ENCODE data around the gene NEU2. TPM values are rescaled to one million over a fixed set of nuclear protein-coding genes. Genes with fewer than 3 reads are reported as not detected.
"Not testable (repeated sequence)": the region's sequence is repeated elsewhere in the genome, so short reads cannot be mapped to it uniquely, and the experiment has no call there.

The NEU2 gene
- total RNA-seq, 1 donor from 2014 or later: not detected

GRCh38 chr2:233064530-233065199 lies 32.2 kb downstream of the NEU2 start:
- intact Hi-C loops (cut with DNase I): no loop called here

GRCh38 chr2:233065200-233065589 lies 32.7 kb downstream of the NEU2 start:
- intact Hi-C loops (cut with DNase I): not testable (repeated sequence)
- DNase-seq (ENCODE audit: low spot score): peak; percentile 57

More at GRCh38 chr2:233064530-233065199, 32.2 kb downstream of the NEU2 start:
- DNase-seq (ENCODE audit: low spot score): peak; percentile 71

- DNase-seq (ENCODE audit: low spot score): peak; percentile 60
- intact Hi-C loops (cut with DNase I): no loop called here
Measured at GRCh38 chr2:233065954-233066470, 33.5 kb downstream of the NEU2 start.

- intact Hi-C loops (cut with DNase I): no loop called here
- no peak for DNase-seq (ENCODE audit: low spot score)
Measured at GRCh38 chr2:233068762-233069418, 36.4 kb downstream of the NEU2 start.

- intact Hi-C loops (cut with DNase I): no loop called here
- DNase-seq (ENCODE audit: low spot score): no peak
Measured at GRCh38 chr2:233072838-233073237, 40.4 kb downstream of the NEU2 start.

GRCh38 chr2:233074106-233074505 lies 41.6 kb downstream of the NEU2 start:
- intact Hi-C loops (cut with DNase I): no loop called here
- no peak for DNase-seq (ENCODE audit: low spot score)

GRCh38 chr2:233075141-233075965 lies 42.9 kb downstream of the NEU2 start:
- intact Hi-C loops (cut with DNase I): no loop called here
- no peak for DNase-seq (ENCODE audit: low spot score)

GRCh38 chr2:233075966-233076339 lies 43.5 kb downstream of the NEU2 start:
- intact Hi-C loops (cut with DNase I): no loop called here
- no peak for DNase-seq (ENCODE audit: low spot score)

- intact Hi-C loops (cut with DNase I): no loop called here
- no peak for DNase-seq (ENCODE audit: low spot score)
Measured at GRCh38 chr2:233076749-233077148, 44.3 kb downstream of the NEU2 start.

GRCh38 chr2:233079473-233079877 lies 47.0 kb downstream of the NEU2 start:
- no peak for DNase-seq (ENCODE audit: low spot score)
- intact Hi-C loops (cut with DNase I): no loop called here

- no peak for DNase-seq (ENCODE audit: low spot score)
- intact Hi-C loops (cut with DNase I): no loop called here
Measured at GRCh38 chr2:233079953-233080835, 47.7 kb downstream of the NEU2 start.

- intact Hi-C loops (cut with DNase I): no loop called here
- DNase-seq (ENCODE audit: low spot score): no peak
Measured at GRCh38 chr2:233080836-233081229, 48.4 kb downstream of the NEU2 start.

- intact Hi-C loops (cut with DNase I): no loop called here
Measured at GRCh38 chr2:233081232-233081730, 48.8 kb downstream of the NEU2 start.

GRCh38 chr2:233081731-233082221 lies 49.3 kb downstream of the NEU2 start:
- no peak for DNase-seq (ENCODE audit: low spot score)

More at GRCh38 chr2:233081232-233081730, 48.8 kb downstream of the NEU2 start:
- no peak for DNase-seq (ENCODE audit: low spot score)

GRCh38 chr2:233082222-233082930 lies 49.9 kb downstream of the NEU2 start:
- intact Hi-C loops (cut with DNase I): no loop called here
- DNase-seq (ENCODE audit: low spot score): no peak

More at GRCh38 chr2:233081731-233082221, 49.3 kb downstream of the NEU2 start:
- intact Hi-C loops (cut with DNase I): no loop called here

- intact Hi-C loops (cut with DNase I): no loop called here
- no peak for DNase-seq (ENCODE audit: low spot score)
Measured at GRCh38 chr2:233082931-233083755, 50.7 kb downstream of the NEU2 start.

- no peak for DNase-seq (ENCODE audit: low spot score)
- intact Hi-C loops (cut with DNase I): no loop called here
Measured at GRCh38 chr2:233083782-233084181, 51.3 kb downstream of the NEU2 start.

Data from cardiac septum (tissue), 1 donor.